ENCODE results near the gene SCN2B. TPM values are rescaled to one million over a fixed set of nuclear protein-coding genes. Genes with fewer than 3 reads are reported as not detected.
A peak's percentile ranks its signal among the peaks of the same experiment; 100 is the strongest.

SCN2B gene
- total and polyA plus RNA-seq, 8 donors: 0.12 to 0.92 (median 0.29) TPM; not detected in 3

GRCh38 chr11:118215262-118215661, 38.8 kb upstream of the SCN2B start:
- H3K27me3 ChIP-seq: peaks cover 0 to 12% (median 0%) of the 10 kb centered on the region in 3 donors
- WGBS, 5 donors: 64 to 83% (median 75%) methylated on average over 3 of the region's 3 CpGs
- H3K4me1 ChIP-seq: peaks cover 0 to 49% (median 14%) of the 10 kb centered on the region in 4 donors
- H3K4me3 ChIP-seq: no peak overlapping the region
- intact Hi-C loops (cut with DNase I; ENCODE audit: low total_unique reads): no loop called here
- H3K36me3 ChIP-seq: peaks cover 0 to 3% (median 0%) of the 10 kb centered on the region in 4 donors
- peak overlapping the region in 3 of 5 donors; percentile 33 to 59 (median 51) for H3K27ac ChIP-seq
- no peaks in the 10 kb centered on the region for H3K9me3 ChIP-seq
- TF ChIP-seq POLR2AphosphoS5 (IDR thresholded peaks at IDR 0.05) (no peak), CTCF (IDR thresholded peaks at IDR 0.05) (no peak), EP300 (IDR thresholded peaks at IDR 0.05) (no peak), POLR2A (IDR thresholded peaks at IDR 0.05) (no peak)
- DNase-seq: no peak

GRCh38 chr11:118214210-118214914, 37.9 kb upstream of the SCN2B start:
- H3K27ac ChIP-seq: peak overlapping the region in 2 of 5 donors; percentile 51 to 66
- 63 to 76% (median 66%) methylated on average over 6 of the region's 6 CpGs for WGBS, 5 donors
- no peaks in the 10 kb centered on the region for H3K9me3 ChIP-seq
- no peak overlapping the region for H3K4me3 ChIP-seq
- peaks cover 0 to 18% (median 0%) of the 10 kb centered on the region in 3 donors for H3K27me3 ChIP-seq
- H3K36me3 ChIP-seq: peaks cover 0 to 3% (median 0%) of the 10 kb centered on the region in 4 donors
- TF ChIP-seq POLR2AphosphoS5 (IDR thresholded peaks at IDR 0.05): no peak
- TF ChIP-seq EP300 (IDR thresholded peaks at IDR 0.05): no peak
- TF ChIP-seq POLR2A (IDR thresholded peaks at IDR 0.05): no peak
- TF ChIP-seq CTCF (IDR thresholded peaks at IDR 0.05): no peak
- peaks cover 0 to 49% (median 14%) of the 10 kb centered on the region in 4 donors for H3K4me1 ChIP-seq
- intact Hi-C loops (cut with DNase I; ENCODE audit: low total_unique reads): no loop called here
- no peak for DNase-seq

- intact Hi-C loops (cut with DNase I; ENCODE audit: low total_unique reads): no loop called here
- WGBS, 5 donors: 70 to 76% (median 72%) methylated on average over 2 of the region's 2 CpGs
- no peak overlapping the region for H3K4me3 ChIP-seq
- DNase-seq: peak in 1 of 2 donors; percentile 53
- H3K36me3 ChIP-seq: peaks cover 0 to 3% (median 0%) of the 10 kb centered on the region in 4 donors
- H3K4me1 ChIP-seq: peaks cover 0 to 49% (median 14%) of the 10 kb centered on the region in 4 donors
- H3K27me3 ChIP-seq: peaks cover 0 to 23% (median 0%) of the 10 kb centered on the region in 3 donors
- no peaks in the 10 kb centered on the region for H3K9me3 ChIP-seq
- H3K27ac ChIP-seq: peak overlapping the region in 2 of 5 donors; percentile 51 to 66
- TF ChIP-seq CTCF (IDR thresholded peaks at IDR 0.05) (no peak), POLR2AphosphoS5 (IDR thresholded peaks at IDR 0.05) (no peak), EP300 (IDR thresholded peaks at IDR 0.05) (no peak), POLR2A (IDR thresholded peaks at IDR 0.05) (no peak)
Measured at GRCh38 chr11:118213781-118214180, 37.3 kb upstream of the SCN2B start.

GRCh38 chr11:118213201-118213600, 36.8 kb upstream of the SCN2B start:
- TF ChIP-seq POLR2AphosphoS5 (IDR thresholded peaks at IDR 0.05) (no peak), EP300 (IDR thresholded peaks at IDR 0.05) (no peak), CTCF (IDR thresholded peaks at IDR 0.05) (no peak), POLR2A (IDR thresholded peaks at IDR 0.05) (no peak)
- DNase-seq: no peak
- H3K4me1 ChIP-seq: peaks cover 0 to 51% (median 14%) of the 10 kb centered on the region in 4 donors
- H3K4me3 ChIP-seq: no peak overlapping the region
- peak overlapping the region in 2 of 5 donors; percentile 51 to 66 for H3K27ac ChIP-seq
- WGBS, 5 donors: 72 to 82% (median 77%) methylated on average over 4 of the region's 4 CpGs
- intact Hi-C loops (cut with DNase I; ENCODE audit: low total_unique reads): no loop called here
- peaks cover 0 to 24% (median 0%) of the 10 kb centered on the region in 3 donors for H3K27me3 ChIP-seq
- peaks cover 0 to 3% (median 0%) of the 10 kb centered on the region in 4 donors for H3K36me3 ChIP-seq
- H3K9me3 ChIP-seq: no peaks in the 10 kb centered on the region

Measured in stomach (tissue), 9 donors.